NT2/D1 (cell line): ENCODE measurements around the gene LRFN2.

Experiments used
- DNase-seq: peaks from one replicate; pipeline ENCODE4 v3.0.0-alpha.2; 2011; ENCODE audit warnings: low read depth, low spot score
- H3K27me3 ChIP-seq: 2 replicates; pipeline ENCODE4 v1.6.0; 2011; ENCODE audit warnings: mild to moderate bottlenecking; ENCODE audit not compliant: insufficient read length, insufficient read depth
- H3K36me3 ChIP-seq: 2 replicates; pipeline ENCODE4 v1.6.1; 2011; ENCODE audit warnings: mild to moderate bottlenecking, low read length, mixed read lengths; ENCODE audit not compliant: insufficient read depth, insufficient read length
- H3K4me1 ChIP-seq: 2 replicates; pipeline ENCODE4 v1.5.1; 2011; ENCODE audit not compliant: insufficient read depth, insufficient read length
- H3K4me3 ChIP-seq: 2 replicates; pipeline ENCODE4 v1.5.1; 2011; ENCODE audit warnings: low read depth; ENCODE audit not compliant: insufficient read length
- H3K9ac ChIP-seq: 2 replicates; pipeline ENCODE4 v1.6.0; 2011; ENCODE audit warnings: low read depth; ENCODE audit not compliant: insufficient read length
- H3K9me3 ChIP-seq: 2 replicates; pipeline ENCODE4 v1.5.1; 2011; ENCODE audit warnings: mild to moderate bottlenecking, low read length; ENCODE audit not compliant: insufficient read depth
- SUZ12 ChIP-seq: IDR thresholded peaks from 2 replicates; pipeline ENCODE4 v1.6.1; 2011; ENCODE audit not compliant: insufficient read length, insufficient read depth; ENCODE audit errors: extremely low read depth
- YY1 ChIP-seq: IDR thresholded peaks from 2 replicates; pipeline ENCODE4 v1.6.1; 2011; ENCODE audit not compliant: insufficient read length, insufficient read depth
- ZNF274 ChIP-seq: IDR thresholded peaks from 2 replicates; pipeline ENCODE4 v1.6.1; 2011; ENCODE audit warnings: mild to moderate bottlenecking, low read depth, low read length

Gene LRFN2

GRCh38 chr6:40444312-40444711 lies 142.9 kb downstream of the LRFN2 start:
- no peaks in the 10 kb centered on the region for H3K36me3 ChIP-seq
- TF ChIP-seq ZNF274 (no peak), YY1 (no peak), SUZ12 (no peak)
- no peak for DNase-seq
- H3K27me3 ChIP-seq, result no peaks in the 10 kb centered on the region
- H3K9ac ChIP-seq, result no peak overlapping the region
- peaks cover 1% of the 10 kb centered on the region for H3K4me1 ChIP-seq
- no peaks in the 10 kb centered on the region for H3K9me3 ChIP-seq
- no peak overlapping the region for H3K4me3 ChIP-seq

- TF ChIP-seq SUZ12, result no peak
- TF ChIP-seq ZNF274, result no peak
- TF ChIP-seq YY1, result no peak
Measured at GRCh38 chr6:40443842-40444241, 143.3 kb downstream of the LRFN2 start.

GRCh38 chr6:40442591-40442990 lies 144.6 kb downstream of the LRFN2 start:
- Histone ChIP-seq H3K9ac (no peak overlapping the region), H3K9me3 (no peaks in the 10 kb centered on the region), H3K4me1 (peaks cover 4% of the 10 kb centered on the region), H3K27me3 (no peaks in the 10 kb centered on the region), H3K36me3 (no peaks in the 10 kb centered on the region), H3K4me3 (no peak overlapping the region)
- no peak for DNase-seq
- no peak for TF ChIP-seq SUZ12
- TF ChIP-seq YY1, result no peak
- no peak for TF ChIP-seq ZNF274

More at GRCh38 chr6:40443842-40444241, 143.3 kb downstream of the LRFN2 start:
- Histone ChIP-seq H3K9ac (no peak overlapping the region), H3K9me3 (no peaks in the 10 kb centered on the region), H3K36me3 (no peaks in the 10 kb centered on the region), H3K4me1 (peaks cover 1% of the 10 kb centered on the region), H3K4me3 (no peak overlapping the region), H3K27me3 (no peaks in the 10 kb centered on the region)
- DNase-seq, result no peak

GRCh38 chr6:40441150-40441549 lies 146.0 kb downstream of the LRFN2 start:
- peaks cover 12% of the 10 kb centered on the region; the same call in 1 of the 2 replicates for H3K9me3 ChIP-seq
- H3K9ac ChIP-seq, result no peak overlapping the region
- no peak overlapping the region for H3K4me3 ChIP-seq
- H3K36me3 ChIP-seq, result no peaks in the 10 kb centered on the region
- H3K27me3 ChIP-seq, result no peaks in the 10 kb centered on the region
- no peak for TF ChIP-seq YY1
- TF ChIP-seq SUZ12, result no peak
- no peak for TF ChIP-seq ZNF274
- DNase-seq, result no peak
- H3K4me1 ChIP-seq, result peaks cover 4% of the 10 kb centered on the region

GRCh38 chr6:40440053-40440452 lies 147.1 kb downstream of the LRFN2 start:
- no peak for TF ChIP-seq YY1
- TF ChIP-seq SUZ12, result no peak
- TF ChIP-seq ZNF274, result no peak
- no peak overlapping the region for H3K9ac ChIP-seq
- no peak overlapping the region for H3K4me3 ChIP-seq
- H3K27me3 ChIP-seq, result no peaks in the 10 kb centered on the region
- H3K9me3 ChIP-seq, result peaks cover 17% of the 10 kb centered on the region; the same call in 1 of the 2 replicates
- no peak for DNase-seq
- no peaks in the 10 kb centered on the region for H3K36me3 ChIP-seq
- H3K4me1 ChIP-seq, result peaks cover 4% of the 10 kb centered on the region

GRCh38 chr6:40439026-40439800 lies 148.0 kb downstream of the LRFN2 start:
- DNase-seq, result no peak
- Histone ChIP-seq H3K36me3 (no peaks in the 10 kb centered on the region), H3K4me1 (peaks cover 3% of the 10 kb centered on the region), H3K9ac (no peak overlapping the region), H3K27me3 (no peaks in the 10 kb centered on the region), H3K4me3 (no peak overlapping the region), H3K9me3 (peaks cover 17% of the 10 kb centered on the region; the same call in 1 of the 2 replicates)
- TF ChIP-seq SUZ12, result no peak
- no peak for TF ChIP-seq YY1
- no peak for TF ChIP-seq ZNF274

- peaks cover 17% of the 10 kb centered on the region; the same call in 1 of the 2 replicates for H3K9me3 ChIP-seq
- H3K36me3 ChIP-seq, result no peaks in the 10 kb centered on the region
- H3K4me3 ChIP-seq, result no peak overlapping the region
- H3K27me3 ChIP-seq, result no peaks in the 10 kb centered on the region
- H3K4me1 ChIP-seq, result peaks cover 3% of the 10 kb centered on the region
- DNase-seq, result no peak
- no peak overlapping the region for H3K9ac ChIP-seq
- TF ChIP-seq ZNF274 (no peak), SUZ12 (no peak), YY1 (no peak)
Measured at GRCh38 chr6:40438246-40438887, 148.8 kb downstream of the LRFN2 start.

GRCh38 chr6:40437631-40438030 lies 149.5 kb downstream of the LRFN2 start:
- H3K4me1 ChIP-seq, result peaks cover 3% of the 10 kb centered on the region
- no peak overlapping the region for H3K9ac ChIP-seq
- no peaks in the 10 kb centered on the region for H3K36me3 ChIP-seq
- no peak for DNase-seq
- H3K27me3 ChIP-seq, result no peaks in the 10 kb centered on the region
- H3K4me3 ChIP-seq, result no peak overlapping the region
- TF ChIP-seq SUZ12, result no peak
- no peak for TF ChIP-seq YY1
- TF ChIP-seq ZNF274, result no peak
- H3K9me3 ChIP-seq, result peaks cover 17% of the 10 kb centered on the region; the same call in 1 of the 2 replicates
